ENCODE results near the gene HS3ST3A1. TPM values are rescaled to one million over a fixed set of nuclear protein-coding genes. Genes with fewer than 3 reads are reported as not detected.

The HS3ST3A1 gene
- total and polyA plus RNA-seq, 2 of the 4 experiments (the other 2 are of a cell fraction) = 8.8 to 9.0 TPM

- BruUV-seq (replicated peaks) = no TSS peak
- ChIA-PET POLR2A (ENCODE audit: unreplicated experiment) (no interaction called here), CTCF (interaction anchor here (1.1 kb wide), 1 partner anchor 20 kb away, joined by 3 read pairs; no protein-coding TSS in a partner anchor)
- Histone ChIP-seq H3K9me1 (ENCODE audit: insufficient read depth, low read length) (no peaks in the 10 kb centered on the region), H3K18ac (ENCODE audit: low read depth, low read length) (no peak overlapping the region; the same call in 1 of the 2 replicates), H4K20me1 (ENCODE audit: insufficient read depth, low read length) (no peaks in the 10 kb centered on the region), H3K4ac (ENCODE audit: low read depth, low read length) (no peak overlapping the region; the same call in 1 of the 2 replicates), H3K79me1 (ENCODE audit: low read depth in 1 of 2, low read length in 2 of 2) (no peaks in the 10 kb centered on the region), H3K4me3 (ENCODE audit: insufficient read depth, low read depth, low read length) (no peak overlapping the region), H2AK9ac (replicated peaks; ENCODE audit: low read depth, low read length, poor library complexity) (no peak overlapping the region), H2BK15ac (ENCODE audit: low read depth, low read length) (no peak overlapping the region), H4K5ac (ENCODE audit: low read depth, low read length) (no peak overlapping the region), H3K9me3 (ENCODE audit: control insufficient read depth, insufficient read depth, low read length) (no peaks in the 10 kb centered on the region), H3K56ac (ENCODE audit: extremely low read depth, insufficient read depth, low read length) (no peak overlapping the region), H3K27ac (ENCODE audit: insufficient read depth, low read length) (no peak overlapping the region), H3K36me3 (ENCODE audit: control insufficient read depth, insufficient read depth, low read length) (no peaks in the 10 kb centered on the region), H3K23ac (ENCODE audit: low read depth, low read length) (no peak overlapping the region), H4K91ac (ENCODE audit: insufficient read depth, low read depth, low read length) (no peak overlapping the region), H2BK5ac (ENCODE audit: low read depth, low read length, poor library complexity, severe bottlenecking) (no peak overlapping the region), H4K8ac (ENCODE audit: low read depth in 2 of 2, low read length in 2 of 2) (no peak overlapping the region), H2BK120ac (ENCODE audit: low read depth, low read length) (no peak overlapping the region), H3K4me2 (ENCODE audit: low read depth, low read length) (no peak overlapping the region), H3K14ac (replicated peaks; ENCODE audit: low read depth, low read length) (0 out of 2 replicates have a peak overlapping the region, but pooled peaks have one; percentile 8), H3K9ac (ENCODE audit: low read depth, low read length) (no peak overlapping the region), H3K4me1 (ENCODE audit: control insufficient read depth, insufficient read depth, low read length) (peaks cover 3% of the 10 kb centered on the region; the same call in 1 of the 2 replicates), H2BK20ac (ENCODE audit: low read depth, low read length) (no peak overlapping the region; the same call in 1 of the 2 replicates), H2AK5ac (ENCODE audit: low read depth, low read length) (no peak overlapping the region), H2AFZ (replicated peaks; ENCODE audit: low read length, poor library complexity) (no peak overlapping the region), H3K27me3 (ENCODE audit: control insufficient read depth, insufficient read depth, low read length) (no peaks in the 10 kb centered on the region)
- in situ Hi-C loops (cut with MboI; ENCODE audit: low sequenced_read_pairs) (no loop called here), dilution Hi-C loops (cut with HindIII; ENCODE audit: low sequenced_read_pairs, unreplicated experiment) (no loop called here), intact Hi-C loops (cut with micrococcal nuclease) (no loop called here)
- ATAC-seq (ENCODE audit: low read depth) = no peak
- TF ChIP-seq ELK1 (IDR thresholded peaks at IDR 0.05; ENCODE audit: borderline replicate concordance, low read depth, low read length) = no peak
- no peak for TF ChIP-seq CHD1 (IDR thresholded peaks at IDR 0.05; ENCODE audit: low read depth, low read length)
- TF ChIP-seq RCOR1 (IDR thresholded peaks at IDR 0.05; ENCODE audit: insufficient replicate concordance, low read length) = no peak
- TF ChIP-seq NFE2L2 (IDR thresholded peaks at IDR 0.05; ENCODE audit: low read depth, low read length) = no peak
- TF ChIP-seq MAFK (IDR thresholded peaks at IDR 0.05; ENCODE audit: low read depth, low read length) = no peak
- DNase-seq = no peak
- WGBS, 2 experiments (ENCODE audit: extremely low coverage in 2 of 2, insufficient read length in 1 of 2) = no CpG with 5 or more reads among the region's 3 CpGs
Observed at GRCh38 chr17:13640551-13640950, 38.8 kb upstream of the HS3ST3A1 start.
